SHP77 (cell line): ENCODE results near the gene SH3RF3.
"Not testable (repeated sequence)": the region's sequence is repeated elsewhere in the genome, so short reads cannot be mapped to it uniquely, and the experiment has no call there.

Experiments
- DNase-seq, 2 experiments: peaks; one replicate each; lab custom pipeline; 2025; lab: John Stamatoyannopoulos, UW

SH3RF3 gene

DNA sequence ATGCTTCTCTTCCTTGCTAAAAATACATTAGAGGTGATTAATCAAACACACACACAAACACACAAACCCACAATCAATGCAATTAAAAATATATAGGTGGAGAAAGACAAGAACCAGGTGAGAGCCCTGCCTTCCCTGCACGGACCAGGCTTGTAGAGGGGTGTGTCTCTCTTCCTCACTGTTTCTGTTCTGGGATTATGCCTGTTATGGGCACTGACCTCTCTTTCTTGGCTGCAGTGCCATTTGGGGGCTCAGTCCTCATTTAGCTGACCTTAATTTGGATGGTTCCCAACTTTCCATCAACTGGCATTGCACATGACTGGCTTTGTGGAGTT, 89.8 kb downstream of the SH3RF3 start:
- no peak for DNase-seq

DNA sequence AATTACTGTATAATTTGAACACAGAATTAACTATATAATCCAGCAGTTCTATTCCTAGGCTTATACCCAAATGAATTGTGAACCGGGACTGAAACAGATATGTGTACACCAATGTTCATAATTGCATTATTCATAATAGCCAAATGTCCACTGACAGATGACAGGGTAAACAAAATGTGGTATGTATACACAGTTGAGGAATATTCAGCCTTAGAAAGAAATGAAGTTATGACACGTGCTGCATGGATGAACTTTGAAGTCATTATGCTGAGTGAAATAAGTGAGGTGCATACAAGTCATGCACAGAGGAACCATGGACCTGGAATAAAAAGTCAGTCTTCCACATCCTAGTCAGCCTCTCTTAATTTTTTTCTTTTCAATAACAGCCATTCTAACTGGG, 91.9 kb downstream of the SH3RF3 start:
- DNase-seq, result no peak

DNA sequence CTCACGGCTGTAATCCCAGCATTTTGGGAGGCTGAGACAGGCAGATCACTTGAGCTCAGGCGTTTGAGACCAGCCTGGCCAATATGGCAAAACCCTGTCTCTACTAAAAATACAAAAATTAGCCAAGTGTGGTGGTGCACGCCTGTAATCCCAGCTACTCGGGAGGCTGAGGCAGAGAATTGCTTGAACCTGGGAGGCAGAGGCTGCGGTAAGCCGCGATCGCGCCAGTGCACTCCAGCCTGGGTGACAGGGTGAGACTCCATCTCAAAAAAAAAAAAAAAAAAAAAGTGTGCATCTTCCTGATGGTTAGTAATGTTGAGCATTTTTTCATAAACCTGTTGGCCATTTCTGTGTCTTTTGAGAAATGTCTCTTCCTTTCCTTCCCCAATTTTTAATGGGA, 92.3 kb downstream of the SH3RF3 start:
- not testable (repeated sequence) for DNase-seq

DNA sequence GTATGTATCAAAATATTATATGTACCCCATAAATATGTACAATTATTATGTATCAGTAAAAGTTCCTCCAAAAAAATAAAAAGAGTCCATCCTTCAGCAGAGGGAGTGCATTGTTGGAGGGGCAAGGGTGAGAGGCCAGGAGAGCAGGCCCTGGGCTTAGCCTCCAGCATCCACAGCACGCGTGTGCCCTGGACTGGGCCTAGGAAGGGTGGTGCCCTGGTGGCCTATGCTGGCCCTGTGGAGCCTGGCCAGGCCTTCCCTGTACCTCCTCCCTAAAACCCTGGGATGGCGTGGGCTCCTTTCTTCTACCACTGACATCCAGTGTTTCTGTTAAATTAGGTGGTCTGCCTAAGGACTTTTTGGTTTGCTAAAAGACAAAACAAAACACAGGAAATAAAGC, 93.4 kb downstream of the SH3RF3 start:
- DNase-seq, result no peak

DNA sequence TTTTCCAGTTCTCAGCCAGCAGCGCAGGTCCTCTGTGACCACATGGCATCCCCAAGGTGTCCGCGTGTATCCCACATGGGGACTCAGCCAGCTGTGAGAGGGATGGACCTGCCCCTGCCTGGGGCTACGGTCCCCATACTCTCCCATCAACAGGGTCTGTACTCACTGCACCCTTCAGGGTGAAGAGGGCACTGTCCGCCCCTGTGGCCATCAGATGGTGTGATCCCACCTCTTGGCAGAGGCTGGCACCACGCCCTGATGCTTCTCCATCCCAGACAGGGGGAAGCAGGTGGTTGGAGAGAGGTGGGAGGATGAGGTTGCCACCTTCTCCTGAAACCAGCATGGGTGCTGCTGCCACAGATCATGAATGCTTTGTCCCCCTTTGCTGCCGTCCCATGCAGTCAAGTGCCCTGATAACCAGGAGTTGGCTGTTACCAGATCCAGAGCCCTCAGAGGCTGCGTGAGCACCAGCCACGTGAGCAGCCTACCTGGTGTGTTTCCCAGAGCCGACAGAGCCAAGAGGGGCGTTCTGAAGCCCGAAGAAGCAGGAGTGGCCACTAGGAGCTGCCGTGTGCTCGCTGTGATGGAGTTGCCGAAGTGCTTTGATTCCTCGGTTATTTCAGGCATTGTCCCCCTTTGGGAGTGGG, 93.9 kb downstream of the SH3RF3 start:
- no peak for DNase-seq

DNA sequence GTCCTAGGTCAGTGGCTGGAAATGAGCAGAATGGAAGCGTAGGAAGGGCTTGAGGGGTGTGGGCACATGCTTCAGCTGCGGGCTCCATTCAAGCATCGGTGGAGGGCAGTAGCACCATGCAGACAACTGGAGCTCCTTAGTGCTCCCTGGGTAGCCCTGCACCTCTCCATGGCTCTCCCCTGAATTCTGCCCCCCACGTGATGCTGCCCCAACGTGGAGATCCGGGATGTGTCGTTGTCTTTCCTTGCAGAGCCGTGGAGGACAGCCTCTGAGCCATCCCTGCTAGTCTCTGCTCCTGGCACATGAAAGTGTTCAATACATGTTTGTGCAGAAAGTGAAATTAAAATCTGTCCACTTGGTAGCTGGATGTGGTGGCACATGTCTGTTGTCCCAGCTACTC, 94.5 kb downstream of the SH3RF3 start:
- DNase-seq, result no peak

DNA sequence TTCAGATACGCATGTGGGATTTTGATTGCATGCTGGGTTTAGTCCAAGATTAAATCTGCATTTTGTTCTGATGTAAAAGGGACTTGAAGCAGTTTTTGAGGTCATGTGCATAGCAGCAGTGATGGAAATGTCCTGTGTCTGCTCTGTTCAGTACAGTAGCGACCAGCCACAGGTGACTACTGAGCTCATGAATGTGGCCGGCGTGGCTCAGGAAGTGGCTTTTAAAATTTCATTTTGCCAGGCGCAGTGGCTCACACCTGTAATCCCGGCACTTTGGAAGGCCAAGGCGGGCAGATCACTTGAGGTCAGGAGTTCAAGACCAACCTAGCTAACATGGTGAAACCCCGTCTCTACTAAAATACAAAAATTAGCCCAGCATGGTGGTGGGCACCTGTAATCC, 95.3 kb downstream of the SH3RF3 start:
- DNase-seq, result not testable (repeated sequence)

DNA sequence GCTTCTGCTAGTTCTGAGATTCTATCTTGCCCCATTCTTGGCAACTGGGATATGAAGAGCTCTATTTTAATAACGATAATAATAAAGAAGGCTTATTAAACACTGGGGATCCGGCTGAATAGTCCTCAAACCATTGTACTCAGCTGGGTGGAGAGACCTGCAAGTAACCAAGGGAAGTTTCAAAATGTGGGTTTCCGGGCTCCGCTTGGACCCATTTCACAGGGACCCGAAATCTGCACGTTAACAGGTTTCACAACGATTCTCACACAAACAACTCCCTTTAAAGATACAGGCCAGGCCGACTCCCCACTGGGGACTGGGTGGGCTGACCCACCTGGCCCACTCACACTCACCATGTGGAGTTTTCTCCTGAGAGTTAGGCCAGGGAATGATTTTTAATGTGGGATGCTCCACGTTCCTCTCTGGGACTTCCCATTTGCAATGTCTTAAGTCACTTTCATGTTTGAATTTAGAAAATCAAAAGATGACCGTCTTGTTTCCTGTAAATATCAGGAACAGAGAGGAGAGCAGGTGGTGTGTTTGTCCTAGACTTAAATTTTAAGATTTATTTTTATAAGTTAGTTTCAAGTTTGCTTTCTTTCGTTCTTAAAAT, 96.3 kb downstream of the SH3RF3 start:
- no peak for DNase-seq

DNA sequence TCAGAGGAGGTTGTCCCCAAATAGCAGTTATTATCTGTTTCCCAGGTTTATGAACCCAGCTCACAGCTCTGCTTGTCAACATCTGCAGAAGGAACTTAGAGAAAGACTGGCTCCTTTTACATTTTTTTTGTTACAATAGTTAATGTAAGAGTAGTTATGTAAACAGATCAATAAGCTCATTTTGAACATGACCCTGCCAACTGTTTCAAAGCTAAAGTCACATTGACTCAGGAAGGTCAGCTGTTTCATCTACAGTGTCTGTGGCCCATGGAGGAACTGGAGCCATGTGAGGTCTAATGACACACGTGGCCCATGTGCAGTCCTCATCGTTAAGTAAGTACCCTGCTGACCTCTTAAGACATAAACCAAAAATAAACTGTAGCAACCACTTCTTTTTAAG, 97.1 kb downstream of the SH3RF3 start:
- DNase-seq, result no peak

DNA sequence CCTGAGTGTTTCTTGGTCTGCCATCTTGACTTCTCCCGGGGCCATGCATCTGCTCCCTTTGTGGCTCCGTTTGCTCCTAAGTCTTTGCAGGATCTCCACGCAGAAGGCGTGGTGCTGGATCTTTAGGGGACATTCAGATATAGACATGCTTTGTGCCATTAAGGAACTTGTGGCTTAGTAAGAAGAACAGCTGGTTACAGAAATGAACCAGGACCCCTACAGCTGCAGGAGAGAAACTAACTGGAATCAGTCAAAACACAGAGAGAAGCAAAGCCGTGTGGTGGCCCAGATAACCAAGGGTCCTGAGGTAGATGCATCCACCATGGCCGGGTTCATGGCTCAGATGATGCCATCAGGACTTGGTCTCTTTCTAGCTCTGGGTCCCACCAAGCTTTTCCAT, 97.6 kb downstream of the SH3RF3 start:
- DNase-seq, result no peak

DNA sequence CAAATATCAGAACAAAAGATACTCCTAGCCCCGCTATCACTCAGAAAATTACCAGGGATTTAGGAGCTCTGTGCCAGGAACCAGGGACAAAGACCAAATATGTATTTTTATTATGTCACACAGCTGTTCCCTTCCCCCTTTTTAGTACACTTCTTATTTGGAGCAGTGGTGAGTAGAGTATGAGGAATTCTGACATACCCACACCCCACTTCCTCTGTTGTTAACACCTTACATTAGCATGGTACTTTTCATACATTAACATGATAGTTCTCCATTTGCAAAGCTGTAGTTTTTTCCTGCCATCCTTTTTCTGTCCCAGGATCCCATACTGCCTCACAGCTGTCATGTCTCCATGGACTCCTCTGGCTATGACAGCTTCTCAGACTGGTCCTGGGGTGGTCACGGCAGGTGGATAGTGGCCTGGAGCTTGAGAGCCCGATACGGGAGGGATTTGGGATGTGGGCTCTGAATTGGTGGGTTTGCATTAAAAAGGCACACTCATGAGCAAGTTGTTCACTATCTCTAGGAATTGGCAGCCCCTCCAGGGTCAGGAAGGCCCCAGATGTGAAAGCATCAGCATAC, 100.2 kb downstream of the SH3RF3 start:
- no peak for DNase-seq

DNA sequence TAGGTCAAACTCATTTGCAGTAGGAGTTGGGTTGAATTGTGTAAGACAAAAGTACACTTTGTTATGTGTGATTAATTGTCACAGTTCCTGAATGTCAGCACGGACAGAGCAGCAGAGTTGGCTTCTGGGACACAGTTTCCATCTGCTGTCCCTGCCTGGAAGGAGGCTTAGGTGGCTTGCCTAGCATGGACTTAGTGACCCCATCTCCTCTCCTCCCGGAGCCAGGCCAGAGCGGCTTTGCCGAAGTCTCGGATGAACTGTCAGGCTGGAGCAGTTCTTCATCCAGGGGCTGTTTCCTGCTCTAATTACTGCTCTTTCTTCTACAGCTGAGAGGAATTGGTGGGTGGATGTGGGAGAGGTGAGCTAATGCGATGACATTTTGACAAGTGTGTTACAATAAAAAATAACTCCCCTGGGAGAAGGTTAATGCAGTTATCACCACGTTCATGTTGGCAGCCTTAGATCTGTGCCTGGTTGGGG, 102.0 kb downstream of the SH3RF3 start:
- no peak for DNase-seq

DNA sequence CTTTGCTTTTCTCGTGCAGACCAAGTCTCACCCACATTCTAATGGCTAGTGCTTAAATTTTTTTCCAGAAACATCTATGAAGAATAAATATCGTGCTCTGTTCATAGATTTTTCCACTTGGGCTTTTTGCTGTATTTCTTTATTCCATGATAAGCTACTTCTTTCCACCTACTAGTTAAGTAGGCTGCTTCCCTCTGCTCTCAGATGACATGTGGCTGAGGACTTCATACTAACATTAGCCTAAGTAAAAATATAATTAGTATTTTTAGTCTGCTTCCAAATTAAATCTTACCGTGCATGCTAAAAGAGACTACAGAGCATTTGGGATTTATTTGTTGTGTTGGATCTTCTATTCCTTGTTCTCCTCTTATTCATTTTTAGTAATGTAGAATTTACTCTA, 102.4 kb downstream of the SH3RF3 start:
- no peak for DNase-seq

DNA sequence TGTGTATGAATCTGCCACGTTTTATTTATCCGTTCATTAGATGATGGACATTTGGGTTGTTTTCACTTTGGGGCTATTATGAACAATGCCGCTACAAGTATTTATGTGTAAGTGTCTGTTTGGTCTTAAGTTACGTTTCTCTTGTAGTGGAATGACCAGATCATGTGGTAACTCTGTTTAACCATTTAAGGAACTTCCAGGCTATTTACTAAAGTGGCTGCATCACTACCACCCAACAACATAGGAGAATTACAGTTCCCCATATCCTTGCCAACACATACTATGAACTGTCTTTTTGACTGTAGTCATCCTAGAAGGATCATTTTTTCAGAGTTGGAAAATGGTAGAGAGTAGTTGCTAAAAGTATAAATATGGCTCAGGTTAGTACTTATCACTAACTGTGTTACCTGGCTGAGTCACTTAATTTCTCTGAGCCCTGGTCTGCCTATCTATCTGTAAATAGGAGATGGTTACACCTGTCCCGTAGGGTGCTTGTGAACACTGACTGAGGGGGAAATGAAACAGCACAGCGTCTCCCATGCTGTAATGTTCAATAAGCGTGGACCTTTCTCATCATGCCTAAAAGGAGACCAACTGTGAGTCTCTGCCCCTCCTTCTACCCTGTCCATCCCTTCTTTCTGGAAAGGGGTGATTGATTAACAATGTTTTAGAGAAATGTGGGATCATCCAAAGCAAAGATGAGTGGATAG, 103.1 kb downstream of the SH3RF3 start:
- no peak for DNase-seq

DNA sequence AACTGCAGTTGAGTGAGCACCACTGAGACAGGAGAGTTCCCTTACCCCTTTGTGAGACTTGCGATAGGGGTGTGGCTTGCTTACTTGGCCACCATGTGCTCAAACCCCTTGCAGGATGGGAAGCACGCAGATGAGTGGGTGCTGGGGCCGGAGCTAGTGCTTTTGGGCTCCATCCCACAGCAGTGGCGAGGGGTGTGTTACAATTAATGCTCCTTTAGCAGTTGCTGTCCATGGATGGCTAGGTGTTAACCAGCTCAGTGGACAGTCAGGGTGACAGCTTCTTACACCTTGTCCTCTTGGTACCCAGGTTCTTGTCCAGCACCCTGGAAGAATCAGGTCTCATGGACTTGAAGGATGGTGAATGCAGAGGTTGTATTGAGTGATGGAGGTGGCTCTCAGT, 103.9 kb downstream of the SH3RF3 start:
- no peak for DNase-seq

DNA sequence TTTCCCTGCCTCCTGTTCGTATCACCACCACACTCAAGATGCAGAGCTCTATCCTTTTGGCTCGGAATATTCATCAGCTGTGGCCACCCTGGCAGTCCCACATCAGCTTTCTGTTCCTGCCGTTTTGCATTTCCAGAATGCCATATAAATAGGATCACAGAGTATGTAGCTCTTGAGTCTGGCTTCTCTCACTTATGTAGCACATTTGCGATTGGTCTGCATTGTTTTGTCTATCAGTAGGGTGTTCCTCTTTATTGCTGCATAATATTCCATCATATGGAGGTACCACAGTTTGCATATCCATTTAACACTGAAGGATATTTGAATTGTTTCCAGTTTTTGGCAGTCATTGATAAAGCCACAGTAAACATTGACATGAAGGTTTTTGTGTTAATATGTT, 104.6 kb downstream of the SH3RF3 start:
- DNase-seq, result no peak

DNA sequence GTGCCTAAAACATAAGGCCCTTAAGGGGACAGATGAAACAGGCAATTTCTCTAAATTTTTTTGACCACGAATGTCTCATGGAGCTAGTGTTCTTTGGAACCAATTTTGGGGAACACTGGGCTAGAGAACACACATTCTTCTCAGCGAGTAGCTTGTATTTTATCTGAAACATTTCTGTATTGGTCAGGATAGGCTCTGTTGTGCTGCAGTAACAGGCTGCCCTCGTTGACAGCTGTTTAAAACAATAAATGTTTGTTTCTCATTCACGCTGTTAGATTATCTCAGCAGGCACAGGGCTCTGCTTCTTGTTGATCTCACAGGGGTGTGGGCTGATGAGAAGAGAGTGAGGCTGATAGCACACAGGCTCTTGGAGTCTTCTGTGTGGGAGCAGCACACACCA, 105.3 kb downstream of the SH3RF3 start:
- DNase-seq, result no peak

DNA sequence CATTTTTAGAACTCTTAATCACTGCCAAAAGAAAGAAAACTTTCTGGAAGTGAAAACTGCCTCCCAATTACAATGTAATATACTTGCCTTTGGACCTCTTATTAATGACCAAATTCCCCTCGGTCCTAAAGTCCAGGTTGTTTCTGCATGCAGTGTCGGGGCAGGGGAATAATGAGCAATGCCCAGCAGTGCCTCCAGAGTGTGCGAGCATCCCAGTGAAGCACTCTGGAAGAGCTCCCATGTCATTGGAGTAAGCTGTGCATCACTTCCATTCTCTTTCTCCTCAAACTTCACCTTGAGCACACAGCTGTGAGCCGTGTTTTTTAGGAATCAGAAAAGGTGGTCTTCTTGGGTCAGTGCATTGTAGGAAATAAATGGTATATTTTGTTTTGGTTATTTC, 107.1 kb downstream of the SH3RF3 start:
- DNase-seq, result no peak

DNA sequence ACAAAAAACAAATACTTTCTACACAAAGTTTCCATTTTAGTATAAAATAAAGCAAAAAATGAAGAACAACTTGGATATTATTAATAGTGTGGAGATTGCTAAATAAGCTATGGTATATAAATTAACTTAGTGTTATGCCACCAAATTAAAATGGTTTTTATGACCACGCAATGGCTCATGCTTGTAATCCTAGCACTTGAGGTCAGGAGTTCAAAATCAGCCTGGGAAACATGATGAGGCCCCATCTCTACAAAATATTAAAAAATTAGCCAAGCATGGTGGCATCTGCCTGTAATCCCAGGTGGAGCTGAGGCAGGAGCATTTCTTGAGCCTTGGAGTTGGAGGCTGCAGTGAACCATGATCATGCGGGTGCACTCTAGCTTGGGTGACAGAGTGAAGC, 108.8 kb downstream of the SH3RF3 start:
- DNase-seq, result no peak

DNA sequence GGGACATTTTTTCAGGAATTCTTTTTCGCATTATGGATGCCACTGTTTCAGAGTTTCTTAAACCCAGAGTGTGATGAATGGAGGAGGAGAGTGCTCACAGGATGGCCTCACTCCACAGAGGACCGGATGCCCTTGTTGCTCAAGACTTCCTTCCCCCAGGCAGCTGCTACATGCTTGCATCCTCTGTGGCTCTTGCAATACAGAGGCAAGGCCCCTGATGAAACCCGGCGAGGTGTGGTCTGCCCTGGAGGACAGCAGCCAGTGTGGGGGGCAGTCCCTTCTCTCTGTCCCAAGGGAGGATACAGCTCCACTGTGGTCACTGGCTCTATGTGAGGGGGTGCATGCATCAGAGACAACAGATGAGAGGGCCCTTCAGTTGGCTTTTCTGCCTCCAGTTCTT, 109.6 kb downstream of the SH3RF3 start:
- DNase-seq, result no peak

DNA sequence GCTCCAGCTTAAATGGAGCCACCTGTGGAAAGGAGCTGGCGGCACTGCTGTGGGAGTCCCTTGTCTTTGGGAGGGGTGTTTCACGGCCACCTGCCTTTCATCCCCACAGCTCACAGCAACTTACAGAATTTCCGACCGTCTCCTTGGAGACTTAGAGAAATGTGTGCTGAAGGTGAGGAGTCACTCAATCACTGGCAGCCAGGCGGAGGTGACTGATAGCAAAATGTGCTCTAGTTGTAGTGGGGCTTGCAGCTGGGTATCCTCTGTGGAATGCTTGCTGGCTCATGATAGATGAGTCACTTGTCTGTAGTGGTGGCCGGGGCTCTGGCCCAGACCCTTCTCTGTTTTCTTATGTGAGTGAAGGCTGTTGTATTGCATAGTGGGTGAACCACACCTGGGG, 110.7 kb downstream of the SH3RF3 start:
- no peak for DNase-seq

DNA sequence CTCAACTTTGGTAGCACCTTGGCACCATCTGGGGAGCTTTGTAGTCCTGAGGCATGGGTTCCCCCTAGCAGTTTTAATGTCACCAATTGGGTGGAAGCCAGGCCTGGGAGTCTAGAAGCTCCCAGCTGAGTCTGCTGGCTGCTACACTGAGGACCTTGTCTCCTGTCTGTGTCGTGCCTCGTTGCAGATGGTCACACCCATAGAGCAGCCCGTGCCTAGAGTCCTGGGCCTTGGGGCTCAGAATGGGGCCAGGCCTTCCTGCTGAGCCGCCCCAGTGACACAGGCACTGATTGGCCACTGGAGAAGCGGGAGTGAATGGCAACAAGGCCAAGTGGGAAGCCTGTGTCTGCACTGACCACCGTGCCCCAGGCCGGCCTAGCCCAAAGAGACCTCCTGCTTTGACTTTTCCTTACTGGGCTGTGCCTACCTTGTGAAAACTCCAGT, 113.2 kb downstream of the SH3RF3 start:
- no peak for DNase-seq

DNA sequence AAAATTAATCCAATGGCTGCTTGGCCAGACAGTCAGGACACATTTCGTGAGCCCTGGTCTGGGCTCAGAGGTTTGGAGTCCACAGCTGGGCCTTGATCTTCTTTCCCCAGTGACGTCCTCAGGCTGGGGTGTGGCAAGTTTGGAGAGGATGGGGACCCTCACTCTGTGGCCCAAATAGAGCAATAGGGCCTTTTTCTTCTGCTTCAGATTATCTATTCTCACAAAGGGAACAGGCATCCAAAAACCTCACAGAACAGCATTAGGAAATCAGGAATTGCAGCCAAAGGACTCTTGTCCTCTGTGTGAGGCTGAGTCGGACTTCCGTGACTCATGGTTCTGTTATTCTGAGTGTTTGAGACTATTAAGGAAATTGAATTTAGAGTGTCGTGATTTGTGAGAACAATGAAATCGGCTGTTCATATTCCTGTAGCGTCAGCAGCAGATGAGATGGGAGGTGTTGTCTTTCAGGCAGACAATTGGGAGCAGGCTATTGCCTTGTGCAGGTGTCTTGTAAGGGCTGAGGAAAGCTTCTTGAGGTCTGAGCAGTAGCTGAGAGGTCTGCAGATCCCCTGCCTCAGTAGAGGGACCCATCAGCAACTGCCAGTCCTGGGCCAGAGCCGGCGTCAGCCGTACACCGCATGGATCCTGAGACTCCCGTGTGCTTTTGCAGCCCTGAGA, 113.8 kb downstream of the SH3RF3 start:
- no peak for DNase-seq
